Endothelial cell of umbilical vein (primary cell): ENCODE data around the gene LRRC59. TPM values are rescaled to one million over a fixed set of nuclear protein-coding genes. Genes with fewer than 3 reads are reported as not detected.

Source experiments
- BruUV-seq: library from RNA; stranded (reverse); fragments of 400-500 nt; replicated peaks from 2 replicates; lab custom pipeline; 2021; lab: Mats Ljungman, UMichigan
- CTCF ChIA-PET: fragments of 300-600, 350-600 bp; sonication (Branson Sonifier 250); formaldehyde crosslinking; loops from one replicate; lab custom pipeline; 2021; ENCODE audit warnings: antibody characterized with exemption, inconsistent platforms; lab: Charles Lee
- POLR2A ChIA-PET: fragments of 300-600, 350-600 bp; sonication (Branson Sonifier 250); formaldehyde crosslinking; loops from one replicate; lab custom pipeline; 2021; ENCODE audit warnings: antibody characterized with exemption, inconsistent platforms; lab: Charles Lee
- DNase-seq: peaks from one replicate; pipeline ENCODE4 v3.0.0-alpha.2; 2011; ENCODE audit warnings: low read depth, low spot score
- FAIRE-seq: peaks from 2 replicates; lab custom pipeline; 2011; peaks lifted over from hg19 to GRCh38; lab: Jason Lieb, UNC
- H2AFZ ChIP-seq: 2 replicates; pipeline ENCODE4 v1.6.0; 2012; ENCODE audit warnings: low read depth, low read length, control low read depth, inconsistent platforms
- H3K27ac ChIP-seq: 2 replicates; pipeline ENCODE4 v1.5.1; 2011; ENCODE audit warnings: low read depth, mild to moderate bottlenecking, control low read depth, low read length, moderate library complexity; ENCODE audit not compliant: insufficient read depth
- H3K27me3 ChIP-seq, 2 experiments: 2 replicates each; pipeline versions ENCODE4 v1.6.0 to v1.6.1; 2011; ENCODE audit warnings: low read length in 2 of 2, mixed read lengths in 1 of 2; ENCODE audit not compliant: control insufficient read depth in 2 of 2, insufficient read depth in 2 of 2
- H3K36me3 ChIP-seq, 2 experiments: 2 replicates in 1 of 2; 3 replicates in 1 of 2; pipeline ENCODE4 v1.5.1; 2011; ENCODE audit warnings: low read length in 2 of 2, mild to moderate bottlenecking in 1 of 2, moderate library complexity in 1 of 2; ENCODE audit not compliant: control insufficient read depth in 2 of 2, insufficient read depth in 2 of 2; ENCODE audit errors: extremely low read depth in 1 of 2
- H3K4me1 ChIP-seq: 3 replicates; pipeline ENCODE4 v1.5.1; 2011; ENCODE audit warnings: mild to moderate bottlenecking, low read length; ENCODE audit not compliant: control insufficient read depth, insufficient read depth; ENCODE audit errors: extremely low read depth
- H3K4me2 ChIP-seq: 2 replicates; pipeline ENCODE4 v1.6.1; 2011; ENCODE audit warnings: low read length, control low read depth, mixed read lengths; ENCODE audit not compliant: insufficient read depth
- H3K4me3 ChIP-seq, 3 experiments: fragments of 200-600 bp in 1 of 3; sonication (generic), shearing (Covaris generic) in 1 of 3; replicated peaks in 1 of 3; 2 replicates each; pipeline ENCODE4 v1.5.1; 2011 to 2016; ENCODE audit warnings: control low read depth in 3 of 3, low read length in 3 of 3, mild to moderate bottlenecking in 2 of 3, inconsistent platforms in 1 of 3, low read depth in 1 of 3, moderate library complexity in 1 of 3; ENCODE audit not compliant: insufficient read depth in 1 of 3
- H3K79me2 ChIP-seq: 2 replicates; pipeline ENCODE4 v1.6.0; 2012; ENCODE audit warnings: low read length, inconsistent platforms; ENCODE audit not compliant: control insufficient read depth, insufficient read depth
- H3K9ac ChIP-seq: replicated peaks from 2 replicates; pipeline ENCODE3; 2011; ENCODE audit warnings: low read length, control low read depth; ENCODE audit not compliant: insufficient read depth; ENCODE audit errors: extremely low read depth
- H3K9me1 ChIP-seq: replicated peaks from 3 replicates; pipeline ENCODE4 v1.6.0; 2011; ENCODE audit warnings: mild to moderate bottlenecking, low read length; ENCODE audit not compliant: control insufficient read depth, insufficient read depth; ENCODE audit errors: extremely low read depth
- H3K9me3 ChIP-seq: replicated peaks from 2 replicates; pipeline ENCODE4 v1.5.1; 2012; ENCODE audit warnings: low read length, inconsistent platforms; ENCODE audit not compliant: control insufficient read depth, insufficient read depth
- H4K20me1 ChIP-seq: replicated peaks from 2 replicates; pipeline ENCODE3; 2011; ENCODE audit warnings: mild to moderate bottlenecking, low read length; ENCODE audit not compliant: control insufficient read depth, insufficient read depth; ENCODE audit errors: extremely low read depth
- CTCF ChIP-seq, 2 donors: IDR thresholded peaks; 1 replicate in 1 of 2; 2 replicates in 1 of 2; pipeline ENCODE4 v1.5.1; 2011; ENCODE audit warnings: low read length in 2 of 2, mild to moderate bottlenecking in 2 of 2, moderate library complexity in 2 of 2, control low read depth in 1 of 2, inconsistent platforms in 1 of 2, low read depth in 1 of 2; ENCODE audit not compliant: insufficient read depth in 1 of 2; ENCODE audit errors: extremely low read depth in 1 of 2
- EZH2 ChIP-seq: IDR thresholded peaks from 2 replicates; pipeline ENCODE4 v1.6.1; 2012; ENCODE audit warnings: borderline replicate concordance, low read depth, mild to moderate bottlenecking, moderate library complexity, low read length, inconsistent platforms; ENCODE audit not compliant: severe bottlenecking
- FOS ChIP-seq: IDR thresholded peaks from 2 replicates; pipeline ENCODE4 v1.6.1; 2011; ENCODE audit warnings: mild to moderate bottlenecking, low read length, moderate library complexity, borderline replicate concordance; ENCODE audit not compliant: insufficient read depth
- GATA2 ChIP-seq: IDR thresholded peaks from 2 replicates; pipeline ENCODE4 v1.7.0; 2011; ENCODE audit warnings: low read depth, mild to moderate bottlenecking, moderate library complexity, mixed read lengths, low read length; ENCODE audit not compliant: insufficient read length, insufficient read depth
- JUN ChIP-seq: IDR thresholded peaks from 2 replicates; pipeline ENCODE4 v1.6.1; 2011; ENCODE audit warnings: borderline replicate concordance, low read depth; ENCODE audit not compliant: insufficient read length, insufficient read depth
- MYC ChIP-seq: IDR thresholded peaks from one replicate; pipeline ENCODE4 v1.6.1; 2011; ENCODE audit warnings: mild to moderate bottlenecking, low read depth, low read length
- POLR2A ChIP-seq: IDR thresholded peaks from 2 replicates; pipeline ENCODE4 v1.6.1; 2012; ENCODE audit warnings: low read depth, mild to moderate bottlenecking, control low read depth, low read length
- POLR2AphosphoS5 ChIP-seq: IDR thresholded peaks from 2 replicates; pipeline ENCODE4 v1.6.1; 2012; ENCODE audit warnings: low read depth, mild to moderate bottlenecking, control low read depth, low read length, moderate library complexity; ENCODE audit not compliant: insufficient read depth
- dilution Hi-C: fragments of 300-500 bp; cut with MboI; formaldehyde crosslinking; loops from one replicate; pipeline ENCODE4 v1.15.0; 2019; ENCODE audit warnings: low sequenced_read_pairs; ENCODE audit not compliant: extremely low pct_ligation_motif_present
- intact Hi-C: fragments of 100-400 bp; cut with micrococcal nuclease; formaldehyde crosslinking; loops from one replicate; pipeline ENCODE4 v1.10.0; 2022
- polyA plus RNA-seq, 4 experiments: library from polyadenylated mRNA; depleted of rRNA in 3 of 4; stranded (reverse) in 3 of 4; unstranded in 1 of 4; fragments of >200 nt; gene quantifications; 2 replicates each; pipeline versions ENCODE4 v1.2.1 to v1.2.3, GENCODE V29; 2011 to 2012; ENCODE audit warnings: missing spikeins in 1 of 4
- total RNA-seq: library from RNA; stranded (reverse); gene quantifications from 2 replicates; pipeline ENCODE4 v1.2.3, GENCODE V29; 2021
- TF ChIP-seq, protein P1 (sequence below): IDR thresholded peaks from 2 replicates; pipeline ENCODE4 v1.6.1; 2011; ENCODE audit not compliant: insufficient read depth, insufficient read length

LRRC59 gene
- total and polyA plus RNA-seq, 2 donors (not counting 3 experiments of a cell fraction or from before 2014, with no cell fraction given): 93.9 to 183 TPM

GRCh38 chr17:50349243-50349600, 48.1 kb downstream of the LRRC59 start:
- dilution Hi-C loops (no loop called here), intact Hi-C loops (no loop called here)
- Histone ChIP-seq H3K9ac (no peak overlapping the region), H3K79me2 (peaks cover 14% of the 10 kb centered on the region), H3K36me3 (peaks cover 0 to 5% of the 10 kb centered on the region in 2 experiments), H3K4me1 (peaks cover 28% of the 10 kb centered on the region), H3K9me1 (no peaks in the 10 kb centered on the region), H4K20me1 (no peaks in the 10 kb centered on the region), H3K27me3 (peaks cover 0 to 5% of the 10 kb centered on the region in 2 experiments), H3K27ac (no peak overlapping the region), H3K9me3 (no peaks in the 10 kb centered on the region), H2AFZ (no peak overlapping the region), H3K4me3 (no peak overlapping the region), H3K4me2 (no peak overlapping the region)
- FAIRE-seq: no peak
- TF ChIP-seq FOS (no peak), CTCF (IDR thresholded peaks at IDR 0.05; ENCODE audit: extremely low read depth in 1 of 2, insufficient read depth in 1 of 2, low read depth in 1 of 2, low read length in 2 of 2) (no peak), JUN (no peak)
- BruUV-seq: no TSS peak
- no peak for DNase-seq
- CTCF ChIA-PET: interaction anchor here (1.1 to 4.9 kb wide), 3 partner anchors 9 to 51 kb away, joined by 3 to 24 read pairs (median 5); no protein-coding TSS in a partner anchor
- POLR2A ChIA-PET: no interaction called here

DNA sequence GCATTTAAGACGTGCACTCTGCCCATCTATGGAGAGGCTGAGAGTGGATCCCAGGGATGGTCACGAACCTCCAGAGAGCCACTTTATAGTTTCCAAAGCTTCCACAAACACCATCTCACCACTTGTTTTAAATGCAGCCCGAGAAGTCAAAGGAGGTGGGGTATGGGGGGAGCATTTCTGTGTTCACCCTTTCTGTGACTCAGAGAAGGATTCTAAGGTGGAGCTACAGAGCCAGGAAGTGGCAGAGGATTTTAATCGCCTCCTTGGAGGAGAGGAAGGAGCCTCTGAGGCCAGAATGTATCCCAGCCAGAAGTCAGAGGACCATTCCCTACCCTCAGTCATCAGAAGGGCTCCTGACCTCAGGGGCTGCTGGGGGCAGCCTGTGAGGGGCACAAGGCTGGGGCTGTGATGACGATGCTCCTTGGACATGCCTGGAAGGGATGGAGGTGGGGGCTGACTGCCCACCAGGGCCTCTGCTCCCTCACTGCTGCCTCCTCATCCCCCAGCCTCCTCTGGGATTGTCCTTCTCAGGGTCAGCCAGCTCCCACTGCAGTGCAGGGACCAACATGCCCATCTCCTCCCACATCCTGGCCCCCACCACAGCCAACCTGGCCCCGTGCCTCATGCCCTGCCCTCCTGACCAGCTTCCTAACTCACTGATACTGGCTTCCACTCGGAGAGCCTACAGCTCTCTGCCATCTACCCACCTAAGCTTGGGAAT, 48.6 kb downstream of the LRRC59 start:
- Histone ChIP-seq H3K79me2 (peaks cover 14% of the 10 kb centered on the region), H3K9me1 (no peaks in the 10 kb centered on the region), H3K9ac (no peak overlapping the region), H4K20me1 (no peaks in the 10 kb centered on the region), H3K27me3 (peaks cover 0 to 5% of the 10 kb centered on the region in 2 experiments), H3K9me3 (no peaks in the 10 kb centered on the region), H3K4me2 (no peak overlapping the region), H2AFZ (no peak overlapping the region), H3K4me3 (no peak overlapping the region), H3K27ac (no peak overlapping the region), H3K4me1 (peaks cover 28% of the 10 kb centered on the region), H3K36me3 (no peaks in the 10 kb centered on the region)
- dilution Hi-C loops: no loop called here
- no TSS peak for BruUV-seq
- ChIA-PET CTCF (interaction anchor here (1.1 to 4.9 kb wide), 3 partner anchors 10 to 51 kb away, joined by 3 to 24 read pairs (median 5); no protein-coding TSS in a partner anchor), POLR2A (no interaction called here)
- intact Hi-C loops: no loop called here
- TF ChIP-seq JUN (no peak), MYC (no peak), EZH2 (no peak), GATA2 (no peak), POLR2A (no peak), POLR2AphosphoS5 (no peak), CTCF (IDR thresholded peaks at IDR 0.05; ENCODE audit: extremely low read depth in 1 of 2, insufficient read depth in 1 of 2, low read depth in 1 of 2, low read length in 2 of 2) (no peak), FOS (no peak)
- TF ChIP-seq, protein P1, sequence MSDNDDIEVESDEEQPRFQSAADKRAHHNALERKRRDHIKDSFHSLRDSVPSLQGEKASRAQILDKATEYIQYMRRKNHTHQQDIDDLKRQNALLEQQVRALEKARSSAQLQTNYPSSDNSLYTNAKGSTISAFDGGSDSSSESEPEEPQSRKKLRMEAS: no peak
- FAIRE-seq (peak; percentile 59), DNase-seq (no peak)
